WERI-Rb-1 (cell line): Measurements from ENCODE around the gene LIN28A.
"Not testable (repeated sequence)": the region's sequence is repeated elsewhere in the genome, so short reads cannot be mapped to it uniquely, and the experiment has no call there.

Experiments used
- DNase-seq: peaks from one replicate; pipeline ENCODE4 v3.0.0-alpha.2; 2020
- H3K27ac ChIP-seq: fragments of 250-450 bp; sonication (Bioruptor Pico); 2 replicates; pipeline ENCODE4 v1.5.1; 2020; ENCODE audit warnings: mild to moderate bottlenecking, moderate library complexity
- H3K27me3 ChIP-seq: fragments of 250-450 bp; sonication (Bioruptor Pico); 2 replicates; pipeline ENCODE4 v1.5.1; 2021; ENCODE audit warnings: mild to moderate bottlenecking, low read depth, moderate library complexity; ENCODE audit not compliant: insufficient read depth, severe bottlenecking
- H3K36me3 ChIP-seq: fragments of 250-450 bp; sonication (Bioruptor Pico); 2 replicates; pipeline ENCODE4 v1.5.1; 2020; ENCODE audit warnings: mild to moderate bottlenecking, moderate library complexity
- H3K4me3 ChIP-seq: 2 replicates; pipeline ENCODE4 v1.5.1; 2011; ENCODE audit warnings: low read depth, mild to moderate bottlenecking, control low read depth, low read length
- H3K9me3 ChIP-seq: fragments of 250-450 bp; sonication (Bioruptor Pico); 2 replicates; pipeline ENCODE4 v1.5.1; 2021; ENCODE audit warnings: mild to moderate bottlenecking, moderate library complexity; ENCODE audit not compliant: severe bottlenecking
- TF ChIP-seq, protein P1 (sequence below): IDR thresholded peaks from 2 replicates; pipeline ENCODE4 v1.5.1; 2011; ENCODE audit warnings: low read depth, mild to moderate bottlenecking, control low read depth, inconsistent platforms, low read length

Gene LIN28A

DNA sequence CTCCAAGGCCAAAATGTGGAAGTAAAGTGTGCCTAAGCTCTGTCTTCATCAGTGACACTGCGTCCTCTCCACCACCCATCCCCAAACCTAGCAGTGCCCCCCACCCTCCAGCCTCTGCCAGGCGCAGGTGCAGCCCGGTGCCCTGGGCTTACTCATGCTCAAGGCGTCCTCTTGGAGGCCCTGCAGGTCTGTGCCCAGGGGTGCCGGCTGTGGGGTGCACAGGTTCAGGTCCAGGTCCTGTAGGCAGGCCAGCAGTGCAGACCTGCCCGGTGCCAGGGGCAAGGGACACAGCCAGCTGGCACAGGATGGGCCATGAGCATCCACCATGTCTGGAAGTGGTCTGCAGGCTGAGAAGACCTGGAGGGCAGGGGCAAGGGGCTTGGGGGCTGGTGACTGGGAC, 43.2 kb upstream of the LIN28A start:
- no peaks in the 10 kb centered on the region for H3K36me3 ChIP-seq
- no peak for DNase-seq
- no peak overlapping the region for H3K4me3 ChIP-seq
- peaks cover 3% of the 10 kb centered on the region for H3K9me3 ChIP-seq
- H3K27me3 ChIP-seq = no peaks in the 10 kb centered on the region
- TF ChIP-seq, protein P1, sequence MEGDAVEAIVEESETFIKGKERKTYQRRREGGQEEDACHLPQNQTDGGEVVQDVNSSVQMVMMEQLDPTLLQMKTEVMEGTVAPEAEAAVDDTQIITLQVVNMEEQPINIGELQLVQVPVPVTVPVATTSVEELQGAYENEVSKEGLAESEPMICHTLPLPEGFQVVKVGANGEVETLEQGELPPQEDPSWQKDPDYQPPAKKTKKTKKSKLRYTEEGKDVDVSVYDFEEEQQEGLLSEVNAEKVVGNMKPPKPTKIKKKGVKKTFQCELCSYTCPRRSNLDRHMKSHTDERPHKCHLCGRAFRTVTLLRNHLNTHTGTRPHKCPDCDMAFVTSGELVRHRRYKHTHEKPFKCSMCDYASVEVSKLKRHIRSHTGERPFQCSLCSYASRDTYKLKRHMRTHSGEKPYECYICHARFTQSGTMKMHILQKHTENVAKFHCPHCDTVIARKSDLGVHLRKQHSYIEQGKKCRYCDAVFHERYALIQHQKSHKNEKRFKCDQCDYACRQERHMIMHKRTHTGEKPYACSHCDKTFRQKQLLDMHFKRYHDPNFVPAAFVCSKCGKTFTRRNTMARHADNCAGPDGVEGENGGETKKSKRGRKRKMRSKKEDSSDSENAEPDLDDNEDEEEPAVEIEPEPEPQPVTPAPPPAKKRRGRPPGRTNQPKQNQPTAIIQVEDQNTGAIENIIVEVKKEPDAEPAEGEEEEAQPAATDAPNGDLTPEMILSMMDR = no peak
- no peak overlapping the region for H3K27ac ChIP-seq

DNA sequence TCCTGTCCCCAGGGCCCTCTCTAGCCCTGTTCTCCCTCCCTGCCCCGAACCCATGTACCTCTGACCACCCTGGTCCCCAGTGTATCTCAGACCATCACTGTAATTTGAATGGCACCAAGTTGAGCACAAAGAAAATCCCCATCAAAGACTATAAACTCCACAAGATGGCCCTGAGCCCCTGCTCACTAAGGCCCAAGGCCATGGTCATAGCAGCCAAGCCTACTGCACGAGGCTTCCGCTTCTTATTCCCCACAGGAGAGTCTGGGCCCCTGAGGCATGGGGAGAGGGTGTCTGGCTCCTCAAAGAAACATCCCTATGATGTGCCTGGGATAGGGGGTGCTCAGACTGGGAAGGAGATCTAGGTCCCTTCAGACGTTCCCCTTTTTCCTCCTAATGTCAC, 42.6 kb upstream of the LIN28A start:
- no peak overlapping the region for H3K4me3 ChIP-seq
- H3K27me3 ChIP-seq = no peaks in the 10 kb centered on the region
- no peak overlapping the region for H3K27ac ChIP-seq
- no peaks in the 10 kb centered on the region for H3K36me3 ChIP-seq
- H3K9me3 ChIP-seq = peaks cover 3% of the 10 kb centered on the region
- no peak for DNase-seq
- TF ChIP-seq, protein P1 = no peak

DNA sequence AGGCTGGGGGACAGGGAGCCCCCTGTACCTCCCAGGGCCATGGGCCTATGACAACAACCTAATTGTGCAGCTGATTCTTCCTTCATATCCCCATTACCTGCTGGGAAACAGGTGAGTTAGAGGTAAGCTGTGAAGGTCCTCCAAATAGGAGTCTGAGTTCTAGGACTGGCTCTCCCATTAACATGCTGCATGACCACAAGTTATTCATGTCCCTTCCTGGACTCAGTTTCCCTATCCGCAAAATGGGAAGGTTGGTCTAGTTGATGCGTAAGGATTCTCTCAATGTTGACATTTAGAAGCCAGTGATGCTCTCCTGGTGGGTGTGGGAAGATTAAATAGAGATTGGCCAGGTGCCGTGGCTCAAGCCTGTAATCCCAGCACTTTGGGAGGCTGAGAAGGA, 42.1 kb upstream of the LIN28A start:
- H3K9me3 ChIP-seq = peaks cover 3% of the 10 kb centered on the region
- no peak for DNase-seq
- no peaks in the 10 kb centered on the region for H3K27me3 ChIP-seq
- H3K4me3 ChIP-seq = no peak overlapping the region
- H3K27ac ChIP-seq = no peak overlapping the region
- H3K36me3 ChIP-seq = no peaks in the 10 kb centered on the region
- TF ChIP-seq, protein P1 = no peak

DNA sequence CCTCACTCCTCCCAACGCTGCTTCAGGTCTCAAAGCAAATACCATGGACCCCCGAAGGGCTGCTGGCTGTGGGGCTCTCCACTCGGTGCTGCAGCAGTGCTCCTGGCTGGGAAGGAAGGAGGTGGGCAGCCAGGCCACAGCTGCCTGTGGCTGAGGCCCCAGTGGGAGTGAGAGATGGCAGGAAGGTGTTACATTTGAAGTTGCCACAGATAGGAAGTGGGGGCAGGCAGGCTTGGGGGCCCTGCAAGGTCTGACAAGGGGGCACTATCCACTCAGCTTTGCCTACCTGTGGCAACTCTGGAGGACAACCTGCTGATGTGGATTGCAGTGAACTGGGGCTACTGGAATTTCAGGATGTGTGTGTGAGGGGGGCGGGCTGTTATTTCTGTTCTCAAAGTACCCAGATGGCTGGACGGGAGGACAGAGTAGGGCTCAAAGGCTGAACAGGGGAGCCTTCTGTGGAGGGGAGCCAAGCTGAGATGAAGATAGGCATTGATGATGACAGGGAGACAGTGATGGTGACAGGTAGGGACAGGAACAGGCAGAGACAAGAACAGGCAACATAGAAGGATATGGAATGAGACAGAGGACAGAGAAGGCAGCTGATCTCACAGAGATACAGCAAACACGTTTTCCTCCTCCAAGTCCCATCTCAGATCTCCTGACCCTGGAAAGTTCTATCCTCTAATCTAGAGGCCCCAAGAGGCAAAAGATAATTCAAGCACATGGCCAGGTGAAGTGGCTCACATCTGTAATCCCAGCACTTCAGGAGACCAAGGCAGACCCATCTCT, 39.8 kb upstream of the LIN28A start:
- Histone ChIP-seq H3K36me3 (no peaks in the 10 kb centered on the region), H3K4me3 (no peak overlapping the region), H3K9me3 (peaks cover 3% of the 10 kb centered on the region), H3K27me3 (no peaks in the 10 kb centered on the region), H3K27ac (no peak overlapping the region)
- no peak for DNase-seq
- TF ChIP-seq, protein P1 = no peak

DNA sequence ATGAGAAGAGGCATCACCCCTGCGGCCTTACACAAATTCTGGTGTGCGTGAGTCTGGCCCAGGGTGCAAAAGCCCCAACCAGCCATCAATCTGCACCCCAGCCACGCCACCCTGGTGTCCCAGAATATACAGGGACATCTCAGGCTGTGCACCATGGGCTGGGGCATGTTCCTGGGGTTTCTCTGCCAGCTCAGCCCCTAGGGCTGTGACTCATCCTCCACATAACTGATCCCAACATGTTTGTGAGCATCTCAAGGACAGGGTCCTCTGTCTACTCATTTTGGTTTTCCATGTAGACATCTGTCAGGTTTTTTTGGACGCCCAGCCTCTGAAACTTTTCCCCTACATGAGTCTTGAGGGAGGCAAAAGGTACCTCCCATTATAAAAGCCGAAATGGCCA, 38.6 kb upstream of the LIN28A start:
- Histone ChIP-seq H3K27ac (no peak overlapping the region), H3K36me3 (no peaks in the 10 kb centered on the region), H3K27me3 (no peaks in the 10 kb centered on the region), H3K9me3 (peaks cover 3% of the 10 kb centered on the region), H3K4me3 (no peak overlapping the region)
- no peak for DNase-seq
- TF ChIP-seq, protein P1 = no peak

DNA sequence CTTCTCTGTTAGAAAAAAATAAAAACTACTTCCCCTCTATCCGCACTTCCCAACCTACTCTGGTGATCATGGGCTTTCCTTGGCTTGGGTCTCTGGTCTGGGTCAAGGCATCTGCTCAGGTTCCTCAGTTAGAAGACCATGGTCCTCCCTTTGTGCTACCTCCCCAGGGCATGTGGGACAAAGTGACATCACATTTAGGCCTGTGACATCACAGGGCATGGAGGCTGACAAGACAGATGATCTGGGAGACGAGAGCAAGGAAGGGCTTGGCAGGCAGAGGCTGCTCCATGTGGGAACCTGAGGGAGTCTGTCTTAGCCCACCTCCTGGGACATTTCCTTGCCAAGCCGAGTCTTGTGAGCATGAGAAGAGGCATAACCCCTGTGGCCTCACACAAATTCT, 38.0 kb upstream of the LIN28A start, which contains the start of gene ZNF683:
TSS of gene ZNF683 (minus strand) at position 140 of the 400 bp plus-strand sequence. CDS start 4,179 bp downstream, outside the sequence.
- H3K27ac ChIP-seq, DNase-seq, H3K36me3 ChIP-seq, H3K4me3 ChIP-seq, H3K27me3 ChIP-seq, H3K9me3 ChIP-seq: not testable (repeated sequence)
